HPDE6-E6E7 (cell line): ENCODE results near the gene CDH22.
A peak's percentile ranks its signal among the peaks of the same experiment; 100 is the strongest.

ENCODE experiments used
- DNase-seq: peaks from one replicate; pipeline ENCODE4 v3.0.0; 2011; ENCODE audit warnings: missing footprints; ENCODE audit errors: extremely low spot score

CDH22 gene

GRCh38 chr20:46267108-46268105 lies 40.9 kb downstream of the CDH22 start:
- DNase-seq, result no peak

- no peak for DNase-seq
Observed at GRCh38 chr20:46265539-46265938, 42.8 kb downstream of the CDH22 start.

GRCh38 chr20:46264391-46265266 lies 43.7 kb downstream of the CDH22 start:
- DNase-seq, result no peak

- no peak for DNase-seq
Observed at GRCh38 chr20:46261456-46262253, 46.6 kb downstream of the CDH22 start.

- DNase-seq, result no peak
Observed at GRCh38 chr20:46260936-46261454, 47.3 kb downstream of the CDH22 start.

GRCh38 chr20:46260480-46260879 lies 47.8 kb downstream of the CDH22 start:
- DNase-seq, result no peak

GRCh38 chr20:46259260-46259859 lies 48.9 kb downstream of the CDH22 start:
- DNase-seq, result no peak

- DNase-seq, result no peak
Observed at GRCh38 chr20:46257887-46258286, 50.4 kb downstream of the CDH22 start.

GRCh38 chr20:46256293-46256692 lies 52.0 kb downstream of the CDH22 start:
- DNase-seq, result no peak

GRCh38 chr20:46255440-46256104 lies 52.7 kb downstream of the CDH22 start:
- DNase-seq, result peak; percentile 92

- peak; percentile 48 for DNase-seq
Observed at GRCh38 chr20:46253391-46253790, 54.9 kb downstream of the CDH22 start.

- DNase-seq, result no peak
Observed at GRCh38 chr20:46252352-46253091, 55.8 kb downstream of the CDH22 start.

- no peak for DNase-seq
Observed at GRCh38 chr20:46251211-46251673, 57.1 kb downstream of the CDH22 start.

GRCh38 chr20:46250772-46251171 lies 57.5 kb downstream of the CDH22 start:
- no peak for DNase-seq

- DNase-seq, result no peak
Observed at GRCh38 chr20:46249671-46250070, 58.6 kb downstream of the CDH22 start.

- DNase-seq, result no peak
Observed at GRCh38 chr20:46246559-46246958, 61.7 kb downstream of the CDH22 start.

- peak; percentile 86 for DNase-seq
Observed at GRCh38 chr20:46243707-46244628, 64.3 kb downstream of the CDH22 start.

- no peak for DNase-seq
Observed at GRCh38 chr20:46242390-46242789, 65.9 kb downstream of the CDH22 start.
